Endothelial cell of umbilical vein (primary cell): Measurements from ENCODE around the gene CTIF. TPM values are rescaled to one million over a fixed set of nuclear protein-coding genes. Genes with fewer than 3 reads are reported as not detected.

Source experiments
- BruUV-seq: library from RNA; stranded (reverse); fragments of 400-500 nt; replicated peaks from 2 replicates; lab custom pipeline; 2021; lab: Mats Ljungman, UMichigan
- CTCF ChIA-PET: fragments of 300-600, 350-600 bp; sonication (Branson Sonifier 250); formaldehyde crosslinking; loops from one replicate; lab custom pipeline; 2021; ENCODE audit warnings: antibody characterized with exemption, inconsistent platforms; lab: Charles Lee
- POLR2A ChIA-PET: fragments of 300-600, 350-600 bp; sonication (Branson Sonifier 250); formaldehyde crosslinking; loops from one replicate; lab custom pipeline; 2021; ENCODE audit warnings: antibody characterized with exemption, inconsistent platforms; lab: Charles Lee
- DNase-seq: peaks from one replicate; pipeline ENCODE4 v3.0.0-alpha.2; 2011; ENCODE audit warnings: low read depth, low spot score
- FAIRE-seq: peaks from 2 replicates; lab custom pipeline; 2011; peaks lifted over from hg19 to GRCh38; lab: Jason Lieb, UNC
- H2AFZ ChIP-seq: 2 replicates; pipeline ENCODE4 v1.6.0; 2012; ENCODE audit warnings: low read depth, low read length, control low read depth, inconsistent platforms
- H3K27ac ChIP-seq: 2 replicates; pipeline ENCODE4 v1.5.1; 2011; ENCODE audit warnings: low read depth, mild to moderate bottlenecking, control low read depth, low read length, moderate library complexity; ENCODE audit not compliant: insufficient read depth
- H3K27me3 ChIP-seq, 2 experiments: 2 replicates each; pipeline versions ENCODE4 v1.6.0 to v1.6.1; 2011; ENCODE audit warnings: low read length in 2 of 2, mixed read lengths in 1 of 2; ENCODE audit not compliant: control insufficient read depth in 2 of 2, insufficient read depth in 2 of 2
- H3K36me3 ChIP-seq, 2 experiments: 2 replicates in 1 of 2; 3 replicates in 1 of 2; pipeline ENCODE4 v1.5.1; 2011; ENCODE audit warnings: low read length in 2 of 2, mild to moderate bottlenecking in 1 of 2, moderate library complexity in 1 of 2; ENCODE audit not compliant: control insufficient read depth in 2 of 2, insufficient read depth in 2 of 2; ENCODE audit errors: extremely low read depth in 1 of 2
- H3K4me1 ChIP-seq: 3 replicates; pipeline ENCODE4 v1.5.1; 2011; ENCODE audit warnings: mild to moderate bottlenecking, low read length; ENCODE audit not compliant: control insufficient read depth, insufficient read depth; ENCODE audit errors: extremely low read depth
- H3K4me2 ChIP-seq: 2 replicates; pipeline ENCODE4 v1.6.1; 2011; ENCODE audit warnings: low read length, control low read depth, mixed read lengths; ENCODE audit not compliant: insufficient read depth
- H3K4me3 ChIP-seq, 3 experiments: fragments of 200-600 bp in 1 of 3; sonication (generic), shearing (Covaris generic) in 1 of 3; replicated peaks in 1 of 3; 2 replicates each; pipeline ENCODE4 v1.5.1; 2011 to 2016; ENCODE audit warnings: control low read depth in 3 of 3, low read length in 3 of 3, mild to moderate bottlenecking in 2 of 3, inconsistent platforms in 1 of 3, low read depth in 1 of 3, moderate library complexity in 1 of 3; ENCODE audit not compliant: insufficient read depth in 1 of 3
- H3K79me2 ChIP-seq: 2 replicates; pipeline ENCODE4 v1.6.0; 2012; ENCODE audit warnings: low read length, inconsistent platforms; ENCODE audit not compliant: control insufficient read depth, insufficient read depth
- H3K9ac ChIP-seq: replicated peaks from 2 replicates; pipeline ENCODE3; 2011; ENCODE audit warnings: low read length, control low read depth; ENCODE audit not compliant: insufficient read depth; ENCODE audit errors: extremely low read depth
- H3K9me1 ChIP-seq: replicated peaks from 3 replicates; pipeline ENCODE4 v1.6.0; 2011; ENCODE audit warnings: mild to moderate bottlenecking, low read length; ENCODE audit not compliant: control insufficient read depth, insufficient read depth; ENCODE audit errors: extremely low read depth
- H3K9me3 ChIP-seq: replicated peaks from 2 replicates; pipeline ENCODE4 v1.5.1; 2012; ENCODE audit warnings: low read length, inconsistent platforms; ENCODE audit not compliant: control insufficient read depth, insufficient read depth
- H4K20me1 ChIP-seq: replicated peaks from 2 replicates; pipeline ENCODE3; 2011; ENCODE audit warnings: mild to moderate bottlenecking, low read length; ENCODE audit not compliant: control insufficient read depth, insufficient read depth; ENCODE audit errors: extremely low read depth
- EZH2 ChIP-seq: IDR thresholded peaks from 2 replicates; pipeline ENCODE4 v1.6.1; 2012; ENCODE audit warnings: borderline replicate concordance, low read depth, mild to moderate bottlenecking, moderate library complexity, low read length, inconsistent platforms; ENCODE audit not compliant: severe bottlenecking
- FOS ChIP-seq: IDR thresholded peaks from 2 replicates; pipeline ENCODE4 v1.6.1; 2011; ENCODE audit warnings: mild to moderate bottlenecking, low read length, moderate library complexity, borderline replicate concordance; ENCODE audit not compliant: insufficient read depth
- GATA2 ChIP-seq: IDR thresholded peaks from 2 replicates; pipeline ENCODE4 v1.7.0; 2011; ENCODE audit warnings: low read depth, mild to moderate bottlenecking, moderate library complexity, mixed read lengths, low read length; ENCODE audit not compliant: insufficient read length, insufficient read depth
- JUN ChIP-seq: IDR thresholded peaks from 2 replicates; pipeline ENCODE4 v1.6.1; 2011; ENCODE audit warnings: borderline replicate concordance, low read depth; ENCODE audit not compliant: insufficient read length, insufficient read depth
- MAX ChIP-seq: IDR thresholded peaks from 2 replicates; pipeline ENCODE4 v1.6.1; 2011; ENCODE audit not compliant: insufficient read depth, insufficient read length
- MYC ChIP-seq: IDR thresholded peaks from one replicate; pipeline ENCODE4 v1.6.1; 2011; ENCODE audit warnings: mild to moderate bottlenecking, low read depth, low read length
- POLR2A ChIP-seq: IDR thresholded peaks from 2 replicates; pipeline ENCODE4 v1.6.1; 2012; ENCODE audit warnings: low read depth, mild to moderate bottlenecking, control low read depth, low read length
- POLR2AphosphoS5 ChIP-seq: IDR thresholded peaks from 2 replicates; pipeline ENCODE4 v1.6.1; 2012; ENCODE audit warnings: low read depth, mild to moderate bottlenecking, control low read depth, low read length, moderate library complexity; ENCODE audit not compliant: insufficient read depth
- dilution Hi-C: fragments of 300-500 bp; cut with MboI; formaldehyde crosslinking; loops from one replicate; pipeline ENCODE4 v1.15.0; 2019; ENCODE audit warnings: low sequenced_read_pairs; ENCODE audit not compliant: extremely low pct_ligation_motif_present
- intact Hi-C: fragments of 100-400 bp; cut with micrococcal nuclease; formaldehyde crosslinking; loops from one replicate; pipeline ENCODE4 v1.10.0; 2022
- polyA plus RNA-seq, 4 experiments: library from polyadenylated mRNA; depleted of rRNA in 3 of 4; stranded (reverse) in 3 of 4; unstranded in 1 of 4; fragments of >200 nt; gene quantifications; 2 replicates each; pipeline versions ENCODE4 v1.2.1 to v1.2.3, GENCODE V29; 2011 to 2012; ENCODE audit warnings: missing spikeins in 1 of 4
- total RNA-seq: library from RNA; stranded (reverse); gene quantifications from 2 replicates; pipeline ENCODE4 v1.2.3, GENCODE V29; 2021
- TF ChIP-seq, protein P1 (sequence below), 2 donors: IDR thresholded peaks; 1 replicate in 1 of 2; 2 replicates in 1 of 2; pipeline ENCODE4 v1.5.1; 2011; ENCODE audit warnings: low read length in 2 of 2, mild to moderate bottlenecking in 2 of 2, moderate library complexity in 2 of 2, control low read depth in 1 of 2, inconsistent platforms in 1 of 2, low read depth in 1 of 2; ENCODE audit not compliant: insufficient read depth in 1 of 2; ENCODE audit errors: extremely low read depth in 1 of 2

Gene CTIF
- total and polyA plus RNA-seq, 2 donors (not counting 3 experiments of a cell fraction or from before 2014, with no cell fraction given): 20.9 to 57.7 TPM

DNA sequence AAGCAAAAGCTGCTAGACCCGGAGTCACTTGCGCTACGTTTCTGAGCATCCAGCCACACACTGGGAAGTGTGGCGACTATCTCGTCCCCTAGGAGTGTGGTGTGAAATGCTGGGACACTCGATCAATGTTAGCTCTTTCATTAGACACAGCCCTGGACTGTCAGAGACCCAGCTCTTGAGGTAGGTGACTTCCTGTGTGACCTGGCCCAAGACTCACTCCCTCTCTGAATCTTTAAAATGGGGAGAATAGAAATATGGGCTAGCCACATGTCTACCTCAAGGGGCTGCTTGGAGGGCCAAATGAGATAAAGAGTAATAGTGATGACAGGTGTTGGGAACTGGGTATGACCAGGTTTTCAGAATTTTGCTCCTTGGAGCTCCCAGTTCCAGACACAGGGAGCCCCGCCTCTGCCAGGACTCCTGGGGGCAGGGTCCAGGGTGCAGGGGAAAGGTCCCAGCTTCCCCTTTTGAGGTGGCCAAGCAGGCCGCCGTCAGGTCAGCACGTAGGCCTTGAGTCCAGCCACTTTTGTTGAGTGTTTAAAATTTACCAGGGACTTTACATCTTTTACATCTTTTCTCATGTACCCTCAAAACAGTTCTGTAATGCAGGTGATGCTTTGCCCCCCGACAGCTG, 36.0 kb downstream of the CTIF start:
- no peak for DNase-seq
- TF ChIP-seq JUN: no peak
- TF ChIP-seq MYC: no peak
- H3K36me3 ChIP-seq: peaks cover 0 to 6% of the 10 kb centered on the region in 2 experiments
- CTCF ChIA-PET: interaction anchor here (0.9 to 1.7 kb wide), 3 partner anchors 29 to 99 kb away, joined by 3 to 4 read pairs (median 3); no protein-coding TSS in a partner anchor
- intact Hi-C loops: no loop called here
- H3K4me2 ChIP-seq: no peak overlapping the region
- no peaks in the 10 kb centered on the region for H3K9me3 ChIP-seq
- no peaks in the 10 kb centered on the region for H4K20me1 ChIP-seq
- H3K4me1 ChIP-seq: no peaks in the 10 kb centered on the region
- H3K4me3 ChIP-seq: no peak overlapping the region
- H2AFZ ChIP-seq: no peak overlapping the region
- H3K27ac ChIP-seq: no peak overlapping the region
- dilution Hi-C loops: no loop called here
- no peaks in the 10 kb centered on the region for H3K9me1 ChIP-seq
- POLR2A ChIA-PET: no interaction called here
- H3K79me2 ChIP-seq: peaks cover 9% of the 10 kb centered on the region
- H3K27me3 ChIP-seq: no peaks in the 10 kb centered on the region
- H3K9ac ChIP-seq: no peak overlapping the region
- no TSS peak for BruUV-seq
- no peak for FAIRE-seq

DNA sequence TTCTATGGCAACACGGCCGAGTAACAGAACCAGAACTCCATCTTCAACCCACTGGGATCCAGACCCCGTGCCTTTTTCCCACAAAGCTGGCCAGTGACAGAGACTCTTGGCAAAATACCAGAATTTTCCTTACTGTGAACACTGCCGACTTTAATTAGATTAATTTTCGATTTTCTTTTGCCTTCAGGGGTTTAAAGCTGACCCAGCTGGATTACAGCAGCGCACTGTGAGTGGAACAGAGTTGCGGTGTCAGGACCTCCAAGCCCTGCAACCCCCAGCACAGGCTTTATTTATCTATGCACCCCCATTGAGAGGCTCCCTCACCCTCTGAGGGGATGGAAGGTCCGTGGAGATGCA, 36.4 kb downstream of the CTIF start:
- dilution Hi-C loops: no loop called here
- TF ChIP-seq FOS: no peak
- TF ChIP-seq, protein P1, sequence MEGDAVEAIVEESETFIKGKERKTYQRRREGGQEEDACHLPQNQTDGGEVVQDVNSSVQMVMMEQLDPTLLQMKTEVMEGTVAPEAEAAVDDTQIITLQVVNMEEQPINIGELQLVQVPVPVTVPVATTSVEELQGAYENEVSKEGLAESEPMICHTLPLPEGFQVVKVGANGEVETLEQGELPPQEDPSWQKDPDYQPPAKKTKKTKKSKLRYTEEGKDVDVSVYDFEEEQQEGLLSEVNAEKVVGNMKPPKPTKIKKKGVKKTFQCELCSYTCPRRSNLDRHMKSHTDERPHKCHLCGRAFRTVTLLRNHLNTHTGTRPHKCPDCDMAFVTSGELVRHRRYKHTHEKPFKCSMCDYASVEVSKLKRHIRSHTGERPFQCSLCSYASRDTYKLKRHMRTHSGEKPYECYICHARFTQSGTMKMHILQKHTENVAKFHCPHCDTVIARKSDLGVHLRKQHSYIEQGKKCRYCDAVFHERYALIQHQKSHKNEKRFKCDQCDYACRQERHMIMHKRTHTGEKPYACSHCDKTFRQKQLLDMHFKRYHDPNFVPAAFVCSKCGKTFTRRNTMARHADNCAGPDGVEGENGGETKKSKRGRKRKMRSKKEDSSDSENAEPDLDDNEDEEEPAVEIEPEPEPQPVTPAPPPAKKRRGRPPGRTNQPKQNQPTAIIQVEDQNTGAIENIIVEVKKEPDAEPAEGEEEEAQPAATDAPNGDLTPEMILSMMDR (IDR thresholded peaks at IDR 0.05; ENCODE audit: extremely low read depth in 1 of 2, insufficient read depth in 1 of 2, low read depth in 1 of 2, low read length in 2 of 2): no peak
- no peak for TF ChIP-seq JUN
- TF ChIP-seq EZH2: no peak
- TF ChIP-seq POLR2A: no peak
- no peak for TF ChIP-seq MAX
- TF ChIP-seq POLR2AphosphoS5: no peak
- TF ChIP-seq MYC: no peak
- no peak for TF ChIP-seq GATA2
- Histone ChIP-seq H2AFZ (no peak overlapping the region), H4K20me1 (no peaks in the 10 kb centered on the region), H3K9me1 (no peaks in the 10 kb centered on the region), H3K4me2 (no peak overlapping the region), H3K4me3 (no peak overlapping the region), H3K36me3 (peaks cover 0 to 6% of the 10 kb centered on the region in 2 experiments), H3K4me1 (no peaks in the 10 kb centered on the region), H3K9ac (no peak overlapping the region), H3K9me3 (no peaks in the 10 kb centered on the region), H3K79me2 (peaks cover 11% of the 10 kb centered on the region), H3K27me3 (no peaks in the 10 kb centered on the region), H3K27ac (no peak overlapping the region)
- ChIA-PET POLR2A (no interaction called here), CTCF (interaction anchor here (0.9 to 1.7 kb wide), 3 partner anchors 29 to 99 kb away, joined by 3 to 4 read pairs (median 3); no protein-coding TSS in a partner anchor)
- no peak for FAIRE-seq
- intact Hi-C loops: no loop called here
- DNase-seq: no peak
- no TSS peak for BruUV-seq
